ENCODE data around the gene TMSB15A. TPM values are rescaled to one million over a fixed set of nuclear protein-coding genes. Genes with fewer than 3 reads are reported as not detected.
"Not testable (repeated sequence)": the region's sequence is repeated elsewhere in the genome, so short reads cannot be mapped to it uniquely, and the experiment has no call there.

Gene TMSB15A
- total RNA-seq, 1 donor from 2014 or later = 0.37 TPM

DNA sequence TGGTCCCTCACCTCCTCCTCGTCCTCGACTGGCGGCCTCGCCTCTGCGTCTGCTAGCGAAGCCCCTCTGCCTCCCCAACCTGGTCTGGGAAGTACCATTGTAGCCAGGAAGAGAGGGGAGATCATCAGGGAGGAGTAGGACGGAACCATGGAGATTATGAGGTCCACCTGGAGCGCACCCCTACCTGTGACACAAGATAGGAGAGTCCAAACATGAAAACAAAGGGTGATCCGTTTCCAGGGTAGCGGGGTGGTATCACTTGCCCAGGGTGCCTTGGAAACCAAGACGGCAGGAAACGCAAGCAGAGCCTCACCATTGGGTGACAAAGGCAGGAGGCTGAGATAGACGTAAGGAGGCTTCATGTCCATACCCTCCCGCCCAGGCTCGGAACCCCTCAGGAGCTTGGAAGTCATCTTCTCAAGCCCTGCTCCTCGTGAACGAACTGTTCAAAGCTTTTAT lies 44.7 kb downstream of the TMSB15A start, which contains the start of gene TCP11X2:
Gene TCP11X2 (minus strand): TSS at position 51 of the 459 bp plus-strand sequence.
- H3K4me1 Mint-ChIP-seq (ENCODE audit: low read depth); H3K36me3 Mint-ChIP-seq (ENCODE audit: low read depth); intact Hi-C loops (cut with micrococcal nuclease); H3K27ac Mint-ChIP-seq; H3K9me3 Mint-ChIP-seq; H3K27me3 Mint-ChIP-seq (ENCODE audit: low read depth); DNase-seq (ENCODE audit: low spot score); H3K4me3 Mint-ChIP-seq (ENCODE audit: low read depth): not testable (repeated sequence)

DNA sequence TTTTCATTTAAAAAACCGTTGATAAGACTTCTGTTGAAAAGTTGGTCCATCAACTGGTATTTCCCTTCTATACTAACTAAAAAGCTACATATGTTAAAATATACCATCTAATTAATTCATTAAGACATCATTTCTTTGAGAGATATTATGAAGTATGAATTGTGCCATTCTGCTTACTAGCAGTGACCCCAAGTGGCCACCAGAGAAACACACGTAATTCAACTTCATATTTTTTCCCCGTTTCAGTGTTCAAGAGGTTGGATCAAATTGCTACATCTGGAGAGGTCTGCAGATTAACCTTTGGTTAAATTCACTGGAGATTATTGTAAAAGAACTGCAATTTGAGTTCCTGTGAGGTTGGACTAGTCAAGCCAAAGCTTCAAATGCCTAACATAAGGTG lies 46.3 kb downstream of the TMSB15A start:
- H3K27ac Mint-ChIP-seq; H3K4me3 Mint-ChIP-seq (ENCODE audit: low read depth); intact Hi-C loops (cut with micrococcal nuclease); H3K36me3 Mint-ChIP-seq (ENCODE audit: low read depth); H3K4me1 Mint-ChIP-seq (ENCODE audit: low read depth); H3K27me3 Mint-ChIP-seq (ENCODE audit: low read depth); DNase-seq (ENCODE audit: low spot score); H3K9me3 Mint-ChIP-seq: not testable (repeated sequence)

Other genes starting within 250 kb of the TMSB15A start
- not detected in 2 replicates for gene NXF2B, start 76.7 kb downstream of the TMSB15A start, total RNA-seq
- not detected in 2 replicates for gene TCP11X2, start 44.9 kb downstream of the TMSB15A start, total RNA-seq
- gene ARMCX5, start 82.8 kb upstream of the TMSB15A start, total RNA-seq = 7.1 and 7.7 TPM in 2 replicates
- 0.55 and 0.62 TPM in 2 replicates for gene GPRASP1, start 134.7 kb upstream of the TMSB15A start, total RNA-seq
- gene GPRASP2, start 195.7 kb upstream of the TMSB15A start, total RNA-seq = 0.23 and 0.32 TPM in 2 replicates
- 0.71 and 1.4 TPM in 2 replicates for gene GPRASP3, start 204.0 kb upstream of the TMSB15A start, total RNA-seq

All from activated T-helper 2 cell treated with anti-CD3 and anti-CD28 coated beads, Interferon-gamma antibody, Interleukin-2, Interleukin-4, amounts not matched to agents 10 μg/mL and 5 μg/mL and 100 μg/mL, durations not matched to agents 14 hours and 24 hours and 36 hours (primary cell).